OCI-LY1 (cell line): ENCODE measurements around the gene SDCCAG8.

ENCODE experiments used
- H2AFZ ChIP-seq: fragments of 200-600 bp; sonication (generic), shearing (Covaris generic); 2 replicates; pipeline ENCODE4 v1.6.0; 2014; ENCODE audit warnings: antibody characterized with exemption, mild to moderate bottlenecking, low read length
- H3F3A ChIP-seq: fragments of 200-600 bp; sonication (generic), shearing (Covaris generic); 2 replicates; pipeline ENCODE4 v1.6.0; 2014; ENCODE audit warnings: mild to moderate bottlenecking, antibody characterized with exemption, low read length, moderate library complexity; ENCODE audit not compliant: insufficient read depth
- H3K27ac ChIP-seq: fragments of 200-600 bp; sonication (generic); 2 replicates; pipeline ENCODE4 v1.5.1; 2014; ENCODE audit warnings: low read length, mixed run types, mild to moderate bottlenecking, low read depth; ENCODE audit not compliant: poor library complexity, severe bottlenecking
- H3K27me3 ChIP-seq: fragments of 200-600 bp; sonication (generic); 2 replicates; pipeline ENCODE4 v1.6.0; 2014; ENCODE audit warnings: antibody characterized with exemption, mild to moderate bottlenecking, low read length, moderate library complexity; ENCODE audit not compliant: insufficient read depth
- H3K36me3 ChIP-seq: fragments of 200-600 bp; sonication (generic); 2 replicates; pipeline ENCODE4 v1.6.1; 2014; ENCODE audit warnings: mild to moderate bottlenecking, antibody characterized with exemption, low read length, moderate library complexity, mixed read lengths; ENCODE audit not compliant: insufficient read depth
- H3K4me1 ChIP-seq: fragments of 200-600 bp; sonication (generic); 2 replicates; pipeline ENCODE4 v1.5.1; 2014; ENCODE audit warnings: mild to moderate bottlenecking, low read length, moderate library complexity; ENCODE audit not compliant: insufficient read depth, severe bottlenecking
- H3K4me2 ChIP-seq: fragments of 200-600 bp; sonication (generic), shearing (Covaris generic); 2 replicates; pipeline ENCODE4 v1.6.1; 2014; ENCODE audit warnings: low read length
- H3K4me3 ChIP-seq: fragments of 200-600 bp; sonication (generic); 2 replicates; pipeline ENCODE4 v1.5.1; 2014; ENCODE audit warnings: low read length, low read depth, mild to moderate bottlenecking, mixed read lengths; ENCODE audit not compliant: poor library complexity, severe bottlenecking
- H3K79me2 ChIP-seq: fragments of 200-600 bp; shearing (Covaris generic); 2 replicates; pipeline ENCODE4 v1.6.1; 2016; ENCODE audit warnings: mixed run types, low read length, mixed read lengths; ENCODE audit not compliant: insufficient read depth
- H3K9ac ChIP-seq: fragments of 200-600 bp; sonication (generic), shearing (Covaris generic); 2 replicates; pipeline ENCODE4 v1.6.1; 2014; ENCODE audit warnings: mild to moderate bottlenecking, low read length, mixed read lengths
- H3K9me2 ChIP-seq: fragments of 200-600 bp; sonication (generic), shearing (Covaris generic); 2 replicates; pipeline ENCODE4 v1.6.1; 2014; ENCODE audit warnings: low read depth, mild to moderate bottlenecking, low read length, mixed read lengths
- H3K9me3 ChIP-seq: fragments of 200-600 bp; shearing (Covaris generic); 2 replicates; pipeline ENCODE4 v1.6.1; 2014; ENCODE audit warnings: low read length, mixed read lengths
- H4K20me1 ChIP-seq: fragments of 200-600 bp; sonication (generic), shearing (Covaris generic); 2 replicates; pipeline ENCODE4 v1.6.0; 2016; ENCODE audit warnings: mild to moderate bottlenecking, low read length; ENCODE audit not compliant: insufficient read depth
- CTCF ChIP-seq: fragments of 200-600 bp; sonication (generic), shearing (Covaris generic); IDR thresholded peaks from 2 replicates; pipeline ENCODE4 v1.5.1; 2017; ENCODE audit warnings: mild to moderate bottlenecking, antibody characterized with exemption, low read length, moderate library complexity, mixed read lengths
- EZH2 ChIP-seq: fragments of 200-600 bp; sonication (generic), shearing (Covaris generic); IDR thresholded peaks from 2 replicates; pipeline ENCODE4 v1.8.0; 2017; ENCODE audit warnings: borderline replicate concordance, mixed run types, mild to moderate bottlenecking, antibody characterized with exemption, low read length, moderate library complexity, mixed read lengths

SDCCAG8 gene

GRCh38 chr1:243475966-243476365 lies 220.1 kb downstream of the SDCCAG8 start:
- Histone ChIP-seq H3K79me2 (no peaks in the 10 kb centered on the region), H3K36me3 (no peaks in the 10 kb centered on the region), H3K9ac (no peak overlapping the region), H2AFZ (no peak overlapping the region), H3K27ac (no peak overlapping the region), H3K4me2 (no peak overlapping the region), H3F3A (no peaks in the 10 kb centered on the region), H3K9me3 (no peaks in the 10 kb centered on the region), H3K4me1 (peaks cover 7% of the 10 kb centered on the region), H4K20me1 (no peaks in the 10 kb centered on the region), H3K9me2 (no peaks in the 10 kb centered on the region), H3K27me3 (no peaks in the 10 kb centered on the region), H3K4me3 (no peak overlapping the region)
- no peak for TF ChIP-seq EZH2
- TF ChIP-seq CTCF = no peak; the same call in 1 of the 2 replicates

GRCh38 chr1:243477731-243478290 lies 222.0 kb downstream of the SDCCAG8 start:
- Histone ChIP-seq H3K27me3 (no peaks in the 10 kb centered on the region), H3F3A (no peaks in the 10 kb centered on the region), H3K79me2 (no peaks in the 10 kb centered on the region), H3K4me3 (no peak overlapping the region), H3K27ac (no peak overlapping the region), H3K9ac (no peak overlapping the region), H3K36me3 (no peaks in the 10 kb centered on the region), H3K9me2 (no peaks in the 10 kb centered on the region), H4K20me1 (no peaks in the 10 kb centered on the region), H2AFZ (no peak overlapping the region), H3K9me3 (no peaks in the 10 kb centered on the region), H3K4me2 (no peak overlapping the region), H3K4me1 (no peaks in the 10 kb centered on the region)
- TF ChIP-seq CTCF (no peak), EZH2 (no peak)

- Histone ChIP-seq H3K9me2 (no peaks in the 10 kb centered on the region), H4K20me1 (no peaks in the 10 kb centered on the region)
Measured at GRCh38 chr1:243481101-243481500, 225.3 kb downstream of the SDCCAG8 start.

More at GRCh38 chr1:243481101-243481500, 225.3 kb downstream of the SDCCAG8 start:
- Histone ChIP-seq H3K27ac (no peak overlapping the region), H3K79me2 (no peaks in the 10 kb centered on the region), H3K36me3 (no peaks in the 10 kb centered on the region), H3K4me2 (no peak overlapping the region), H3K9me3 (no peaks in the 10 kb centered on the region), H3K27me3 (no peaks in the 10 kb centered on the region), H3K4me3 (no peak overlapping the region), H3K4me1 (no peaks in the 10 kb centered on the region), H3K9ac (no peak overlapping the region), H3F3A (no peaks in the 10 kb centered on the region), H2AFZ (no peak overlapping the region)
- no peak for TF ChIP-seq CTCF
- TF ChIP-seq EZH2 = no peak
